K562 (cell line): ENCODE measurements around the gene MSTO1. TPM values are rescaled to one million over a fixed set of nuclear protein-coding genes. Genes with fewer than 3 reads are reported as not detected.

Source experiments
- ATAC-seq: fragments of 200-7000 bp; cut with Tn5 transposase; 3 replicates; pipeline ENCODE4 v1.9.1; 2020; ENCODE audit warnings: moderate library complexity
- BruUV-seq: library from RNA; stranded (reverse); fragments of 400-500 nt; replicated peaks from 2 replicates; lab custom pipeline; 2021; lab: Mats Ljungman, UMichigan
- CTCF ChIA-PET: fragments of 300-600 bp; formaldehyde crosslinking; extraction: SDS; loops from one replicate; lab custom pipeline; 2021; ENCODE audit warnings: low intra/inter-chr PET ratio; lab: Yijun Ruan, JAX
- POLR2A ChIA-PET: fragments of 300-600, 350-650 bp; sonication (Branson Sonifier 250); formaldehyde crosslinking; extraction: SDS; loops from one replicate; lab custom pipeline; 2021; ENCODE audit warnings: antibody characterized with exemption, inconsistent platforms; lab: Yijun Ruan, JAX
- DNase-seq, 4 experiments: peaks; one replicate each; pipeline versions ENCODE4 v3.0.0 to v3.0.0-alpha.2; 2011 to 2018; ENCODE audit warnings: low spot score in 3 of 4, mixed read lengths in 3 of 4; ENCODE audit errors: extremely low read depth in 1 of 4
- FAIRE-seq: peaks from 2 replicates; lab custom pipeline; 2011; peaks lifted over from hg19 to GRCh38; lab: Jason Lieb, UNC
- H2AFZ ChIP-seq: 2 replicates; pipeline ENCODE4 v1.6.0; 2011; ENCODE audit warnings: low read depth, low read length, control low read depth, inconsistent platforms
- H3K27ac ChIP-seq: fragments of 200-600 bp; 3 replicates; pipeline ENCODE4 v1.8.0; 2011; ENCODE audit warnings: low read depth, mild to moderate bottlenecking, control low read depth, inconsistent platforms, low read length, moderate library complexity, mixed read lengths; ENCODE audit errors: extremely low read depth
- H3K27me3 ChIP-seq, 2 experiments: fragments of 300-600 bp in 1 of 2; 2 replicates in 1 of 2; 3 replicates in 1 of 2; pipeline versions ENCODE4 v1.6.0 to v1.8.0; 2011; ENCODE audit warnings: inconsistent platforms in 2 of 2, low read length in 2 of 2, mild to moderate bottlenecking in 1 of 2, mixed read lengths in 1 of 2, moderate library complexity in 1 of 2; ENCODE audit not compliant: control insufficient read depth in 2 of 2, insufficient read depth in 2 of 2
- H3K36me3 ChIP-seq: fragments of 300-600 bp; 3 replicates; pipeline ENCODE4 v1.8.0; 2011; ENCODE audit warnings: mild to moderate bottlenecking, low read length, inconsistent platforms; ENCODE audit not compliant: control insufficient read depth, insufficient read depth
- H3K4me1 ChIP-seq, 2 experiments: fragments of 200-600 bp in 1 of 2; replicated peaks in 1 of 2; 2 replicates in 1 of 2; 3 replicates in 1 of 2; pipeline versions ENCODE4 v1.5.1 to v1.8.0; 2011; ENCODE audit warnings: inconsistent platforms in 2 of 2, low read length in 2 of 2, mild to moderate bottlenecking in 1 of 2, mixed read lengths in 1 of 2, moderate library complexity in 1 of 2; ENCODE audit not compliant: control insufficient read depth in 2 of 2, insufficient read depth in 2 of 2
- H3K4me2 ChIP-seq: 2 replicates; pipeline ENCODE4 v1.6.1; 2011; ENCODE audit warnings: low read length, control low read depth, inconsistent platforms, mixed read lengths; ENCODE audit not compliant: insufficient read depth
- H3K4me3 ChIP-seq: fragments of 200-600 bp; sonication (generic), shearing (Covaris generic); 2 replicates; pipeline ENCODE4 v1.5.1; 2016; ENCODE audit warnings: control low read depth, inconsistent platforms
- H3K79me2 ChIP-seq: fragments of 200-600 bp; 3 replicates; pipeline ENCODE4 v1.8.0; 2011; ENCODE audit warnings: low read length, inconsistent platforms; ENCODE audit not compliant: control insufficient read depth, insufficient read depth
- H3K9ac ChIP-seq, 2 experiments: 2 replicates each; pipeline versions ENCODE4 v1.6.0 to v1.6.1; 2011; ENCODE audit warnings: low read depth in 2 of 2, low read length in 2 of 2, control low read depth in 1 of 2, inconsistent platforms in 1 of 2, mild to moderate bottlenecking in 1 of 2, mixed read lengths in 1 of 2; ENCODE audit not compliant: insufficient read depth in 1 of 2
- H3K9me1 ChIP-seq: one replicate; pipeline ENCODE4 v1.6.0; 2011; ENCODE audit warnings: inconsistent platforms, mild to moderate bottlenecking, low read length, moderate library complexity; ENCODE audit not compliant: control insufficient read depth, insufficient read depth
- H3K9me3 ChIP-seq: replicated peaks from 2 replicates; pipeline ENCODE4 v1.5.1; 2011; ENCODE audit warnings: low read depth, low read length, inconsistent platforms; ENCODE audit not compliant: control insufficient read depth, insufficient read depth
- H4K20me1 ChIP-seq: replicated peaks from 2 replicates; pipeline ENCODE4 v1.6.1; 2011; ENCODE audit warnings: low read length, inconsistent platforms, mixed read lengths; ENCODE audit not compliant: control insufficient read depth, insufficient read depth
- ARNT ChIP-seq, 2 experiments: fragments of 450-650 bp; IDR thresholded peaks; 2 replicates each; pipeline ENCODE4 v1.6.1; 2016; ENCODE audit warnings: mild to moderate bottlenecking in 1 of 2
- FOXA3 ChIP-seq, 2 experiments: fragments of 450-650 bp in 1 of 2; sonication (generic) in 1 of 2; formaldehyde crosslinking; IDR thresholded peaks in 1 of 2; conservative IDR thresholded peaks in 1 of 2; 2 replicates each; pipeline versions ENCODE4 v1.4.0 to v1.8.0; 2020 to 2022; ENCODE audit warnings: mild to moderate bottlenecking in 2 of 2, missing genetic modification reagents in 1 of 2
- HNRNPH1 ChIP-seq: fragments of 200-400 bp; formaldehyde crosslinking; optimal IDR thresholded peaks from 2 replicates; pipeline ENCODE3; 2017; ENCODE audit warnings: low read depth, mild to moderate bottlenecking, low read length, moderate library complexity
- HNRNPUL1 ChIP-seq: fragments of 200-400 bp; formaldehyde crosslinking; IDR thresholded peaks from 2 replicates; pipeline ENCODE4 v1.6.1; 2017; ENCODE audit warnings: low read length
- JUND ChIP-seq, 2 experiments: IDR thresholded peaks; 2 replicates in 1 of 2; 3 replicates in 1 of 2; pipeline ENCODE4 v1.6.1; 2011; ENCODE audit warnings: borderline replicate concordance in 2 of 2, low read depth in 2 of 2, low read length in 2 of 2, improper control_type of control experiment in 1 of 2, missing biosample characterization in 1 of 2, missing genetic modification characterization in 1 of 2, missing genetic modification reagents in 1 of 2
- MEIS2 ChIP-seq: fragments of 450-650 bp; IDR thresholded peaks from 2 replicates; pipeline ENCODE4 v1.6.1; 2014; ENCODE audit warnings: mild to moderate bottlenecking; ENCODE audit not compliant: partially characterized antibody
- PHTF2 ChIP-seq: fragments of 250-450 bp; sonication (Bioruptor Pico); IDR thresholded peaks from 2 replicates; pipeline ENCODE4 v1.5.0; 2021; ENCODE audit warnings: mild to moderate bottlenecking
- SOX6 ChIP-seq: fragments of 450-650 bp; IDR thresholded peaks from 2 replicates; pipeline ENCODE4 v1.6.1; 2014; ENCODE audit warnings: mild to moderate bottlenecking
- SREBF1 ChIP-seq: fragments of 150-350 bp; IDR thresholded peaks from 2 replicates; pipeline ENCODE4 v1.6.1; 2014; ENCODE audit warnings: antibody characterized with exemption, low read depth, low read length, borderline replicate concordance
- SUPT5H ChIP-seq: fragments of 450-650 bp; IDR thresholded peaks from 2 replicates; pipeline ENCODE4 v1.6.1; 2016
- TBP ChIP-seq: optimal IDR thresholded peaks from 2 replicates; pipeline ENCODE3; 2011; ENCODE audit warnings: low read depth, low read length, improper control_type of control experiment
- TCFL5 ChIP-seq: fragments of 250-450 bp; sonication (Bioruptor Pico); conservative IDR thresholded peaks from 2 replicates; pipeline ENCODE4 v1.6.1; 2021; ENCODE audit warnings: mild to moderate bottlenecking, moderate library complexity, matching md5 sums
- U2AF2 ChIP-seq: fragments of 200-400 bp; formaldehyde crosslinking; optimal IDR thresholded peaks from 2 replicates; pipeline ENCODE3; 2017; ENCODE audit warnings: low read depth, mild to moderate bottlenecking, low read length
- WGBS: fragments of 100-300 bp; shearing (Covaris generic); methylation state at CpG from one replicate; pipeline ENCODE4 v1.1.6; 2016; ENCODE audit warnings: low coverage, mixed read lengths; ENCODE audit not compliant: insufficient coverage; ENCODE audit errors: missing lambda C conversion rate; 5-methylcytosine and 5-hydroxymethylcytosine counted together
- in situ Hi-C: fragments of 300-500 bp; cut with MboI; formaldehyde crosslinking; loops from 4 replicates; pipeline ENCODE4 v1.15.0; 2018; ENCODE audit warnings: inconsistent platforms, mixed read lengths
- intact Hi-C: fragments of 100-400 bp; cut with micrococcal nuclease; formaldehyde crosslinking; loops from 2 replicates; pipeline ENCODE4 v1.14.2; 2022
- polyA plus RNA-seq, 8 experiments: library from polyadenylated mRNA; depleted of rRNA in 4 of 8; stranded (reverse) in 5 of 8; unstranded in 3 of 8; fragments of >200 nt; fragmentation: Nextera tagmentation in 2 of 8; fragmentation: Illumina TruSeq in 1 of 8; extraction: Ambion mirVana in 2 of 8; extraction: Trizol in 1 of 8; gene quantifications; 2 replicates each; pipeline versions ENCODE4 v1.2.1 to v1.2.3, GENCODE V29; 2011 to 2014; ENCODE audit warnings: inconsistent platforms in 1 of 8, missing spikeins in 1 of 8
- total RNA-seq, 7 experiments: library from RNA; depleted of rRNA in 6 of 7; stranded (reverse); fragments of >200 nt in 6 of 7; fragmentation: Illumina TruSeq in 2 of 7; extraction: Trizol in 2 of 7; gene quantifications; 2 replicates each; pipeline versions ENCODE4 v1.2.1 to v1.2.3, GENCODE V29; 2011 to 2021; ENCODE audit warnings: low replicate concordance in 1 of 7
- TF ChIP-seq, protein P1 (sequence below): fragments of 200-800 bp; sonication (Bioruptor generic); IDR thresholded peaks from 2 replicates; pipeline ENCODE4 v1.6.1; 2017; ENCODE audit warnings: missing genetic modification characterization, missing compliant biosample characterization
- TF ChIP-seq, protein P2 (sequence below): fragments of 250-450 bp; sonication (Bioruptor Pico); IDR thresholded peaks from 2 replicates; pipeline ENCODE4 v1.8.0; 2022; ENCODE audit warnings: moderate library complexity, mild to moderate bottlenecking, inconsistent platforms
- TF ChIP-seq, protein P3 (sequence below), 2 experiments: IDR thresholded peaks in 1 of 2; conservative IDR thresholded peaks in 1 of 2; 2 replicates each; pipeline ENCODE4 v1.6.1; 2016; ENCODE audit warnings: low read depth in 2 of 2, mild to moderate bottlenecking in 1 of 2, missing compliant biosample characterization in 1 of 2, missing genetic modification characterization in 1 of 2, moderate library complexity in 1 of 2

The MSTO1 gene
- total and polyA plus RNA-seq, 9 of the 15 experiments (the other 6 are each of a cell fraction or from before 2014, with no cell fraction given) = 18.8 to 71.1 (median 47.3) TPM

DNA sequence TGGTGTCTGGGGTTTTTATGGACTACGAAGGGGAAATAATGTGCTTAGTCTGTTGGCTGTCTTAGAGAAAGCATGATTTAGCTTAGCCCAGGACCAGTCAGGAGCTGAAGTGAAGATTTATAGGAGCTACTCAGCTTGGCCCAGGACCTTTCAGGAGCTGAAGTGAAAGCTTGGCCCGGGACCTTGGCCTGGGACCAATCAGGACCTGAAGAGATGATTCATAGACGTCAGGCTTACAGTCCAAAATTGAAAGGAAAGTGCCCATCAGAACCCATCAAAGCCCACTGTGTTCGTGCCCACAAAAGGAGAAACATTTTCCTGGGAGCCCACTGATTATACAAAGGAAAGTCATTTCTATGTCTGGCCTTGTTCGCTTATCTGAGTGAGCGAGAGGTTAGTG is 35.6 kb downstream of the MSTO1 start:
- DNase-seq = no peak
- in situ Hi-C loops (no loop called here), intact Hi-C loops (loop anchor here (5.0 kb wide), 2 partner anchors 38 to 82 kb away; no protein-coding TSS in a partner anchor)
- Histone ChIP-seq H3K79me2 (no peaks in the 10 kb centered on the region), H3K4me1 (no peaks in the 10 kb centered on the region; a peak in 2 of 5 replicates), H4K20me1 (no peaks in the 10 kb centered on the region), H3K9me3 (peaks cover 7% of the 10 kb centered on the region)
- FAIRE-seq = no peak
- CTCF ChIA-PET = no interaction called here
- POLR2A ChIA-PET = no interaction called here
- TF ChIP-seq FOXA3 (CRISPR knock-in tag; conservative IDR thresholded peaks at IDR 0.05 in 1 of 2, IDR thresholded peaks at IDR 0.05 in 1 of 2) (no peak), U2AF2 (no peak), TBP (no peak), PHTF2 (CRISPR knock-in tag) (no peak), HNRNPH1 (no peak), SREBF1 (no peak), SUPT5H (no peak), HNRNPUL1 (no peak), MEIS2 (peak; percentile 24), SOX6 (no peak), JUND (IDR thresholded peaks at IDR 0.05; ENCODE audit: borderline replicate concordance, low read depth, low read length) (no peak), JUND (tag; IDR thresholded peaks at IDR 0.05; ENCODE audit: borderline replicate concordance, low read depth, low read length) (no peak), TCFL5 (no peak), ARNT (IDR thresholded peaks at IDR 0.05) (no peak)
- TF ChIP-seq, protein P1, sequence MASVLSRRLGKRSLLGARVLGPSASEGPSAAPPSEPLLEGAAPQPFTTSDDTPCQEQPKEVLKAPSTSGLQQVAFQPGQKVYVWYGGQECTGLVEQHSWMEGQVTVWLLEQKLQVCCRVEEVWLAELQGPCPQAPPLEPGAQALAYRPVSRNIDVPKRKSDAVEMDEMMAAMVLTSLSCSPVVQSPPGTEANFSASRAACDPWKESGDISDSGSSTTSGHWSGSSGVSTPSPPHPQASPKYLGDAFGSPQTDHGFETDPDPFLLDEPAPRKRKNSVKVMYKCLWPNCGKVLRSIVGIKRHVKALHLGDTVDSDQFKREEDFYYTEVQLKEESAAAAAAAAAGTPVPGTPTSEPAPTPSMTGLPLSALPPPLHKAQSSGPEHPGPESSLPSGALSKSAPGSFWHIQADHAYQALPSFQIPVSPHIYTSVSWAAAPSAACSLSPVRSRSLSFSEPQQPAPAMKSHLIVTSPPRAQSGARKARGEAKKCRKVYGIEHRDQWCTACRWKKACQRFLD (CRISPR knock-in tag) = no peak
- TF ChIP-seq, protein P2, sequence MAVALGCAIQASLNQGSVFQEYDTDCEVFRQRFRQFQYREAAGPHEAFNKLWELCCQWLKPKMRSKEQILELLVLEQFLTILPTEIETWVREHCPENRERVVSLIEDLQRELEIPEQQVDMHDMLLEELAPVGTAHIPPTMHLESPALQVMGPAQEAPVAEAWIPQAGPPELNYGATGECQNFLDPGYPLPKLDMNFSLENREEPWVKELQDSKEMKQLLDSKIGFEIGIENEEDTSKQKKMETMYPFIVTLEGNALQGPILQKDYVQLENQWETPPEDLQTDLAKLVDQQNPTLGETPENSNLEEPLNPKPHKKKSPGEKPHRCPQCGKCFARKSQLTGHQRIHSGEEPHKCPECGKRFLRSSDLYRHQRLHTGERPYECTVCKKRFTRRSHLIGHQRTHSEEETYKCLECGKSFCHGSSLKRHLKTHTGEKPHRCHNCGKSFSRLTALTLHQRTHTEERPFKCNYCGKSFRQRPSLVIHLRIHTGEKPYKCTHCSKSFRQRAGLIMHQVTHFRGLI (CRISPR knock-in tag) = no peak
- TF ChIP-seq, protein P3, sequence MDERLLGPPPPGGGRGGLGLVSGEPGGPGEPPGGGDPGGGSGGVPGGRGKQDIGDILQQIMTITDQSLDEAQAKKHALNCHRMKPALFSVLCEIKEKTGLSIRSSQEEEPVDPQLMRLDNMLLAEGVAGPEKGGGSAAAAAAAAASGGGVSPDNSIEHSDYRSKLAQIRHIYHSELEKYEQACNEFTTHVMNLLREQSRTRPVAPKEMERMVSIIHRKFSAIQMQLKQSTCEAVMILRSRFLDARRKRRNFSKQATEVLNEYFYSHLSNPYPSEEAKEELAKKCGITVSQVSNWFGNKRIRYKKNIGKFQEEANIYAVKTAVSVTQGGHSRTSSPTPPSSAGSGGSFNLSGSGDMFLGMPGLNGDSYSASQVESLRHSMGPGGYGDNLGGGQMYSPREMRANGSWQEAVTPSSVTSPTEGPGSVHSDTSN (CRISPR knock-in tag; IDR thresholded peaks at IDR 0.05; ENCODE audit: low read depth) = no peak
- TF ChIP-seq, protein P3 (tag; conservative IDR thresholded peaks at IDR 0.05; ENCODE audit: low read depth) = peak; percentile 35; the same call in 1 of the 2 replicates
- TF ChIP-seq, all 486 proteins: peak for 2
- Histone ChIP-seq H3K27ac (no peak overlapping the region), H3K9ac (no peak overlapping the region), H2AFZ (peak overlapping the region; percentile 25; the same call in 1 of the 2 replicates), H3K27me3 (no peaks in the 10 kb centered on the region), H3K4me2 (no peak overlapping the region), H3K36me3 (no peaks in the 10 kb centered on the region), H3K4me3 (no peak overlapping the region), H3K9me1 (no peaks in the 10 kb centered on the region)
- WGBS = 26% methylated on average over 6 of the region's 6 CpGs
- peak; percentile 39; the same call in 1 of the 3 replicates for ATAC-seq
- no TSS peak for BruUV-seq
